ENCODE results near the gene CEP72.

DNA sequence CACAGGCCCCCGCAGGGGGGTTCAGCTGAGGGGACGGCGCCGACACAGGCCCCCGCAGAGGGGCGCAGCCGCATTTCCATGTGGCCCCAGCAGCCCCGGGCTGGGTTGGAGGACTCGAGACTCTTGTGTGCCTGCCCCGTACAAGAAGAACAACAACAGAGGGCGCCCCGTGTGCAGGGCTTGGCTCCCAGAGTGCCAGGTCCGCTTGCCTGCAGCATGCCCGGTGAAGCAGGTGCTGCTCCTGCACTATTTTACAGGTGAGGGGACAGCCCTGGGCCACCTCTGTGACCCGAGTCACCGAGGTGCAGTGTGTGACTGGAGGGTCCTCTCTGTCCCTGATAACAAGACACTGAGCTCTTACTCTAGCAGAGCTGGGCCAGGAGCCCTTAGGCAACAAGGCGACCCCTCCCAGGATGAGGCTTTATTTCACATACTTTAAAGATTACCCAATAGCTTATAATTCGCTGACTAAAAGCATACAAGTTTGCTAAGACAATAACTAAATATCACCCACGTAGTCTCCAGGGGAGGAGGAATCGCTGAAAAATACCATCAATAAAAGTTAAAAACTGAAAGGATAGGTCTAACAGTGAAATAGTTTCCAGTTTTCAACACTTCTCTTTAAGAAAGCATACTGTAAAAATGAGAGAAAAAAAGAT is 46.2 kb upstream of the CEP72 start:
- TF ChIP-seq, protein P1, sequence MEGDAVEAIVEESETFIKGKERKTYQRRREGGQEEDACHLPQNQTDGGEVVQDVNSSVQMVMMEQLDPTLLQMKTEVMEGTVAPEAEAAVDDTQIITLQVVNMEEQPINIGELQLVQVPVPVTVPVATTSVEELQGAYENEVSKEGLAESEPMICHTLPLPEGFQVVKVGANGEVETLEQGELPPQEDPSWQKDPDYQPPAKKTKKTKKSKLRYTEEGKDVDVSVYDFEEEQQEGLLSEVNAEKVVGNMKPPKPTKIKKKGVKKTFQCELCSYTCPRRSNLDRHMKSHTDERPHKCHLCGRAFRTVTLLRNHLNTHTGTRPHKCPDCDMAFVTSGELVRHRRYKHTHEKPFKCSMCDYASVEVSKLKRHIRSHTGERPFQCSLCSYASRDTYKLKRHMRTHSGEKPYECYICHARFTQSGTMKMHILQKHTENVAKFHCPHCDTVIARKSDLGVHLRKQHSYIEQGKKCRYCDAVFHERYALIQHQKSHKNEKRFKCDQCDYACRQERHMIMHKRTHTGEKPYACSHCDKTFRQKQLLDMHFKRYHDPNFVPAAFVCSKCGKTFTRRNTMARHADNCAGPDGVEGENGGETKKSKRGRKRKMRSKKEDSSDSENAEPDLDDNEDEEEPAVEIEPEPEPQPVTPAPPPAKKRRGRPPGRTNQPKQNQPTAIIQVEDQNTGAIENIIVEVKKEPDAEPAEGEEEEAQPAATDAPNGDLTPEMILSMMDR (IDR thresholded peaks at IDR 0.05; ENCODE audit: low read depth, low read length, missing input control), result no peak
- TF ChIP-seq, protein P2, sequence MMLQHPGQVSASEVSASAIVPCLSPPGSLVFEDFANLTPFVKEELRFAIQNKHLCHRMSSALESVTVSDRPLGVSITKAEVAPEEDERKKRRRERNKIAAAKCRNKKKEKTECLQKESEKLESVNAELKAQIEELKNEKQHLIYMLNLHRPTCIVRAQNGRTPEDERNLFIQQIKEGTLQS (IDR thresholded peaks at IDR 0.05), result no peak
- TF ChIP-seq GABPA (IDR thresholded peaks at IDR 0.05 in 1 of 2, conservative IDR thresholded peaks at IDR 0.05 in 1 of 2), result no peak
- no peak for TF ChIP-seq HNF4A (conservative IDR thresholded peaks at IDR 0.05)
- no peak for TF ChIP-seq JUND (IDR thresholded peaks at IDR 0.05)
- no peak for TF ChIP-seq EGR1 (IDR thresholded peaks at IDR 0.05; ENCODE audit: low read depth in 2 of 2)
